Islet of Langerhans (tissue), 1 donor: ENCODE data around the gene DHRS1.

ENCODE experiments used
- FAIRE-seq: peaks from one replicate; lab custom pipeline; 2011; peaks lifted over from hg19 to GRCh38; lab: Jason Lieb, UNC

The DHRS1 gene

GRCh38 chr14:24262821-24263733 is 36.5 kb downstream of the DHRS1 start, which contains the start of gene TGM1:
TSS of gene TGM1 (minus strand) at chr14:24263177. CDS start at chr14:24262352, 825 bp downstream.
- FAIRE-seq, result no peak

- no peak for FAIRE-seq
Measured at GRCh38 chr14:24261969-24262327, 37.6 kb downstream of the DHRS1 start.

GRCh38 chr14:24261256-24261968 is 38.2 kb downstream of the DHRS1 start:
- FAIRE-seq, result no peak

GRCh38 chr14:24260780-24261157 is 38.8 kb downstream of the DHRS1 start:
- no peak for FAIRE-seq

GRCh38 chr14:24260026-24260779 is 39.4 kb downstream of the DHRS1 start:
- FAIRE-seq, result no peak

- no peak for FAIRE-seq
Measured at GRCh38 chr14:24259282-24260025, 40.1 kb downstream of the DHRS1 start.

- no peak for FAIRE-seq
Measured at GRCh38 chr14:24258548-24259265, 40.9 kb downstream of the DHRS1 start.

GRCh38 chr14:24258119-24258518 is 41.5 kb downstream of the DHRS1 start:
- no peak for FAIRE-seq

GRCh38 chr14:24256960-24257359 is 42.6 kb downstream of the DHRS1 start:
- FAIRE-seq, result no peak

GRCh38 chr14:24255931-24256711 is 43.5 kb downstream of the DHRS1 start:
- no peak for FAIRE-seq

GRCh38 chr14:24255438-24255837 is 44.1 kb downstream of the DHRS1 start:
- no peak for FAIRE-seq

- FAIRE-seq, result no peak
Measured at GRCh38 chr14:24254630-24255392, 44.8 kb downstream of the DHRS1 start.

GRCh38 chr14:24253936-24254335 is 45.6 kb downstream of the DHRS1 start:
- no peak for FAIRE-seq

GRCh38 chr14:24252289-24253124 is 47.1 kb downstream of the DHRS1 start:
- FAIRE-seq, result no peak

GRCh38 chr14:24251880-24252288 is 47.7 kb downstream of the DHRS1 start:
- no peak for FAIRE-seq

- no peak for FAIRE-seq
Measured at GRCh38 chr14:24250354-24250753, 49.2 kb downstream of the DHRS1 start.

GRCh38 chr14:24249230-24250021 is 50.2 kb downstream of the DHRS1 start:
- no peak for FAIRE-seq

GRCh38 chr14:24247422-24247821 is 52.2 kb downstream of the DHRS1 start:
- FAIRE-seq, result no peak
